Keratinocyte (primary cell): ENCODE results near the gene MROH7. TPM values are rescaled to one million over a fixed set of nuclear protein-coding genes. Genes with fewer than 3 reads are reported as not detected.

Experiments
- DNase-seq: peaks from one replicate; pipeline ENCODE4 v3.0.0-alpha.2; 2011; ENCODE audit warnings: low read depth, missing footprints, low spot score
- FAIRE-seq: peaks from 2 replicates; lab custom pipeline; 2011; peaks lifted over from hg19 to GRCh38; lab: Jason Lieb, UNC
- H2AFZ ChIP-seq: 2 replicates; pipeline ENCODE4 v1.6.0; 2012; ENCODE audit warnings: low read length, control low read depth, inconsistent platforms; ENCODE audit not compliant: control insufficient read depth
- H3K27ac ChIP-seq: 2 replicates; pipeline ENCODE4 v1.5.1; 2011; ENCODE audit warnings: low read length; ENCODE audit not compliant: control insufficient read depth, insufficient read depth
- H3K27me3 ChIP-seq: 3 replicates; pipeline ENCODE4 v1.6.0; 2011; ENCODE audit warnings: low read length; ENCODE audit not compliant: control insufficient read depth, insufficient read depth; ENCODE audit errors: extremely low read depth
- H3K36me3 ChIP-seq, 2 experiments: 2 replicates in 1 of 2; 3 replicates in 1 of 2; pipeline ENCODE4 v1.5.1; 2011; ENCODE audit warnings: low read length in 2 of 2, mild to moderate bottlenecking in 1 of 2; ENCODE audit not compliant: control insufficient read depth in 2 of 2, insufficient read depth in 2 of 2; ENCODE audit errors: extremely low read depth in 1 of 2
- H3K4me1 ChIP-seq: 3 replicates; pipeline ENCODE4 v1.5.1; 2011; ENCODE audit warnings: low read length; ENCODE audit not compliant: control insufficient read depth, insufficient read depth; ENCODE audit errors: extremely low read depth
- H3K4me2 ChIP-seq: 3 replicates; pipeline ENCODE4 v1.6.0; 2011; ENCODE audit warnings: low read depth, low read length; ENCODE audit not compliant: control insufficient read depth, insufficient read depth; ENCODE audit errors: extremely low read depth
- H3K4me3 ChIP-seq, 3 experiments: fragments of 200-600 bp in 1 of 3; sonication (generic) in 1 of 3; 2 replicates in 2 of 3; 3 replicates in 1 of 3; pipeline ENCODE4 v1.5.1; 2011 to 2016; ENCODE audit warnings: low read length in 3 of 3, mild to moderate bottlenecking in 3 of 3, control low read depth in 2 of 3, inconsistent platforms in 1 of 3, low read depth in 1 of 3, mixed read lengths in 1 of 3, mixed run types in 1 of 3, moderate library complexity in 1 of 3; ENCODE audit not compliant: control insufficient read depth in 2 of 3, insufficient read depth in 2 of 3; ENCODE audit errors: extremely low read depth in 1 of 3
- H3K79me2 ChIP-seq: 2 replicates; pipeline ENCODE4 v1.6.0; 2012; ENCODE audit warnings: low read length; ENCODE audit not compliant: control insufficient read depth, insufficient read depth
- H3K9ac ChIP-seq: 3 replicates; pipeline ENCODE4 v1.6.0; 2011; ENCODE audit warnings: low read length; ENCODE audit not compliant: control insufficient read depth, insufficient read depth; ENCODE audit errors: extremely low read depth
- H3K9me1 ChIP-seq: 3 replicates; pipeline ENCODE4 v1.6.0; 2011; ENCODE audit warnings: low read length; ENCODE audit not compliant: control insufficient read depth, insufficient read depth; ENCODE audit errors: extremely low read depth
- H3K9me3 ChIP-seq: 2 replicates; pipeline ENCODE4 v1.5.1; 2012; ENCODE audit warnings: low read depth, low read length; ENCODE audit not compliant: control insufficient read depth
- H4K20me1 ChIP-seq: 3 replicates; pipeline ENCODE4 v1.6.0; 2011; ENCODE audit warnings: low read length; ENCODE audit not compliant: control insufficient read depth, insufficient read depth; ENCODE audit errors: extremely low read depth
- CTCF ChIP-seq, 3 experiments: IDR thresholded peaks in 1 of 3; conservative IDR thresholded peaks in 1 of 3; optimal IDR thresholded peaks in 1 of 3; 2 replicates in 2 of 3; 3 replicates in 1 of 3; pipeline versions ENCODE3 to v1.5.1; 2011; ENCODE audit warnings: low read length in 3 of 3, mild to moderate bottlenecking in 3 of 3, moderate library complexity in 2 of 3, control low read depth in 1 of 3, inconsistent platforms in 1 of 3; ENCODE audit not compliant: insufficient read depth in 2 of 3; ENCODE audit errors: extremely low read depth in 1 of 3
- EZH2 ChIP-seq: IDR thresholded peaks from one replicate; pipeline ENCODE4 v1.6.1; 2012; ENCODE audit warnings: inconsistent platforms, mild to moderate bottlenecking, low read length, moderate library complexity
- dilution Hi-C: fragments of 300-500 bp; cut with MboI; formaldehyde crosslinking; loops from one replicate; pipeline ENCODE4 v1.7.0; 2020; ENCODE audit warnings: low sequenced_read_pairs; ENCODE audit not compliant: extremely low pct_ligation_motif_present
- polyA plus RNA-seq, 5 experiments: library from polyadenylated mRNA; depleted of rRNA in 3 of 5; stranded (reverse) in 3 of 5; stranded (forward) in 1 of 5; unstranded in 1 of 5; fragments of >200 nt; gene quantifications; 1 replicate in 1 of 5; 2 replicates in 3 of 5; 3 replicates in 1 of 5; pipeline versions ENCODE4 v1.2.1 to v1.2.3, GENCODE V29; 2011 to 2012; ENCODE audit warnings: missing spikeins in 2 of 5, low read depth in 1 of 5, low replicate concordance in 1 of 5

Gene MROH7
- polyA plus RNA-seq, 1 donor (not counting 4 experiments of a cell fraction or from before 2014, with no cell fraction given): not detected

GRCh38 chr1:54599211-54599823 lies 42.3 kb upstream of the MROH7 start:
- DNase-seq (no peak), FAIRE-seq (no peak)
- Histone ChIP-seq H3K9ac (no peak overlapping the region), H4K20me1 (no peaks in the 10 kb centered on the region), H3K36me3 (no peaks in the 10 kb centered on the region), H3K4me3 (no peak overlapping the region), H3K4me2 (no peak overlapping the region), H2AFZ (no peak overlapping the region), H3K9me3 (no peaks in the 10 kb centered on the region), H3K27ac (no peak overlapping the region), H3K4me1 (peaks cover 6% of the 10 kb centered on the region), H3K27me3 (no peaks in the 10 kb centered on the region), H3K9me1 (no peaks in the 10 kb centered on the region), H3K79me2 (no peaks in the 10 kb centered on the region)
- dilution Hi-C loops: no loop called here
- TF ChIP-seq CTCF (optimal IDR thresholded peaks at IDR 0.05 in 1 of 3, IDR thresholded peaks at IDR 0.05 in 1 of 3, conservative IDR thresholded peaks at IDR 0.05 in 1 of 3; ENCODE audit: extremely low read depth in 1 of 3, insufficient read depth in 2 of 3, low read length in 3 of 3) (no peak), EZH2 (no peak)

- DNase-seq: no peak
- Histone ChIP-seq H3K27me3 (no peaks in the 10 kb centered on the region), H3K4me2 (no peak overlapping the region), H3K4me3 (no peak overlapping the region), H3K9ac (no peak overlapping the region), H3K36me3 (no peaks in the 10 kb centered on the region), H3K27ac (no peak overlapping the region), H3K4me1 (peaks cover 13% of the 10 kb centered on the region), H3K9me1 (no peaks in the 10 kb centered on the region), H3K79me2 (no peaks in the 10 kb centered on the region), H4K20me1 (no peaks in the 10 kb centered on the region), H3K9me3 (no peaks in the 10 kb centered on the region), H2AFZ (no peak overlapping the region)
- TF ChIP-seq CTCF (optimal IDR thresholded peaks at IDR 0.05 in 1 of 3, IDR thresholded peaks at IDR 0.05 in 1 of 3, conservative IDR thresholded peaks at IDR 0.05 in 1 of 3; ENCODE audit: extremely low read depth in 1 of 3, insufficient read depth in 2 of 3, low read length in 3 of 3) (no peak), EZH2 (no peak)
- dilution Hi-C loops: no loop called here
- FAIRE-seq: no peak
Measured at GRCh38 chr1:54600947-54601721, 40.5 kb upstream of the MROH7 start.
